Measurements from ENCODE around the gene SCN10A.

The SCN10A gene

DNA sequence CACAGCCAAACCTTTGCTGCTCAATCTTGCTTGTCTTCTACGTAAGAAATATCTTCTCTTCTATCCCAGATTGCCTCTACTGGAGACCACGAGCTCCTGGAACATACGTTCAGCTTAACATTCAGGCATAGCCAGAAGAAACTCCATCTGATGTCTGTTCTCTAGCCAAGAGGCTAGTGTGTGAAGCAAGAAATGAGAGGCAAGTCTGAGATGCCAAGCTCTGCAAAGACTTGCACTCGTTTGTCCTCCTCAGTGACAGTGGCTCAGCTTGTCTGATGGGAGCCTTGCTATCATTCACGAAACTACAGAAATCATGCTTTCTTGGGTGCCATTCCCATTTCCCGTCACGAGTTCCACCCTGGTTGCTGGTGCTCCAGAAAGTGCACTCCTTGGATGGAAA lies at the start of gene SCN10A:
TSS of gene SCN10A (minus strand) at position 192 of the 400 bp plus-strand sequence. CDS start 22,207 bp downstream, outside the sequence.
- no peaks in the 10 kb centered on the region for H3K36me3 ChIP-seq (ENCODE audit: control insufficient read depth, insufficient read depth, low read length)
- no peaks in the 10 kb centered on the region for H3K4me1 ChIP-seq (ENCODE audit: control insufficient read depth, insufficient read depth, low read length)
- no peaks in the 10 kb centered on the region for H3K27me3 ChIP-seq (ENCODE audit: control insufficient read depth, insufficient read depth, low read length)
- no peak within 1 kb of the TSS for H3K4me3 ChIP-seq (ENCODE audit: low read depth, low read length)
- H3K9ac ChIP-seq (ENCODE audit: low read depth, low read length), result no peak within 1 kb of the TSS
- no peaks in the 10 kb centered on the region for H3K9me3 ChIP-seq (ENCODE audit: control insufficient read depth, insufficient read depth, low read length)

DNA sequence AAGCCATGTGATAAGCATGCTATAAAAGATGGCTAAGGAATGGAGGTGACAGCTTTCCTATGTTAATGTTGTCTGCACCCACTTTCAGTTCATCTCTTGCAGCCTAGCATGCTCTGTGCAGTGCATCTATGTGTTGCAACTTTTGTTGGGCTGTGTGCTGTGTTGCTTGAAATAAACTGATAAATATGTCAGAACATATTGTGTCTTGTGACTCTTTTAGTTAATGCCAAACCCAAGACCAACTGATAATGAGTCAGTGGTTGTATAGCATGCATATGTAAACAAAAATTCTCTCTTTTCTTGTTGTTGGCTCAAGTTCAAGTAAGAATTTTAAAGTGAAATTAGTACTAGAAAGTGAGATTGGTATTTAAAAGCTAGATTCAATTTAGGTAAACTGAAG lies 37.0 kb upstream of the SCN10A start:
- Histone ChIP-seq H3K36me3 (ENCODE audit: control insufficient read depth, insufficient read depth, low read length) (no peaks in the 10 kb centered on the region), H3K9me3 (ENCODE audit: control insufficient read depth, insufficient read depth, low read length) (no peaks in the 10 kb centered on the region), H3K4me1 (ENCODE audit: control insufficient read depth, insufficient read depth, low read length) (no peaks in the 10 kb centered on the region), H3K9ac (ENCODE audit: low read depth, low read length) (no peak overlapping the region), H3K27me3 (ENCODE audit: control insufficient read depth, insufficient read depth, low read length) (no peaks in the 10 kb centered on the region), H3K4me3 (ENCODE audit: low read depth, low read length) (no peak overlapping the region)

DNA sequence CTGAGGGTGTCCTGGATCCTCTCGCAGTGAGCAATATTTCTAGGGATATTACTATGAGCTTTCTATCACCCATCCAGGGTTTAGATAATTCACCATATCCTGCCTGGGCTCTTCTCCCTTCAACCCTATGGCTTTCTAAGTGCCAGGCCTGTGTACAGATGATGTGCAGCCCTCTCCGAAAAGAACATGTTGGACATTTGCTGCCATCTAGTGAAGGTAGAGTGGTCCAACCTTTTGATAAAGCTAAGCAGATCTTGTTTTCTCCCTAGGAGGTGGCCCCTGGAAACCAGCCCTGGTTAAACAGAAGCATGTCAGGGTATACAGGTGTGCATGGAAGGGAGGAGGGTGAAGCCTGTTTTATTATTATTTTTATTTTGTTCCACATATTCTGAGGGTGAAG lies 27.9 kb upstream of the SCN10A start:
- Histone ChIP-seq H3K4me3 (ENCODE audit: low read depth, low read length) (no peak overlapping the region), H3K9ac (ENCODE audit: low read depth, low read length) (no peak overlapping the region), H3K9me3 (ENCODE audit: control insufficient read depth, insufficient read depth, low read length) (no peaks in the 10 kb centered on the region), H3K27me3 (ENCODE audit: control insufficient read depth, insufficient read depth, low read length) (no peaks in the 10 kb centered on the region), H3K4me1 (ENCODE audit: control insufficient read depth, insufficient read depth, low read length) (no peaks in the 10 kb centered on the region), H3K36me3 (ENCODE audit: control insufficient read depth, insufficient read depth, low read length) (no peaks in the 10 kb centered on the region)

DNA sequence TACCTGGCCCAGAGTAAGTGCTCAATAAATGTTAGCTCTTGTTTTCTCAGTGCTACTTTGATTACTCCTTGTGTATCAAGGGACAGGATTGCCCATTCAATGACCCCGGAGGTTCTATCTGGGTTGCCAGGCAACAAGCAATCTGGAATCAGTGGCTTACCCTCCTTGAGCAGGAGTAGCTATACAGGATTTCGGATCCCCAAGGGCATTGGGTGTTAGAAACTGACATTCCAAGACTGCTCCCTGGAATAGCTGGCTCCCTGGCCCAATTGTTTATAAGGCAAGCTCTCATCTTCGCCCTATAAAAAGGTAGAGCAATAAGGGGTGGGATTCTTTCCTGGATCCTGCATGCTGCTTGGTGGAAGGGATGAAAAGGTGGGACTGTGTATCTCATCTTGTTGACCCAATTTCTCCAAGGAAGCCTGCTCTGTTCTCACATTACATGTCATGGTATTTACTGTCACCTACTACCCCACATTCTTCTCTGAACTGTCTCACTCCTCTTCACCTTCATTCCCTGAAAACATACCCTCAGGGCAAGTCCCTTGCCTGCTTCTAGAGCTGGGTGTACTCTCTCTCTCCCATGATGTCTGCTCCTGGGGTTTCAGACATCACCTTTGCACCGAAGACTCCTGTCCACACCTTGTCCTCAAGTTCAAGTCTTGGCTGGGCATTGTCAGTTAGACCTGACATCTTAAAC lies 26.4 kb upstream of the SCN10A start:
- Histone ChIP-seq H3K4me1 (ENCODE audit: control insufficient read depth, insufficient read depth, low read length) (no peaks in the 10 kb centered on the region), H3K36me3 (ENCODE audit: control insufficient read depth, insufficient read depth, low read length) (no peaks in the 10 kb centered on the region), H3K4me3 (ENCODE audit: low read depth, low read length) (no peak overlapping the region), H3K9me3 (ENCODE audit: control insufficient read depth, insufficient read depth, low read length) (no peaks in the 10 kb centered on the region), H3K27me3 (ENCODE audit: control insufficient read depth, insufficient read depth, low read length) (no peaks in the 10 kb centered on the region), H3K9ac (ENCODE audit: low read depth, low read length) (no peak overlapping the region)

DNA sequence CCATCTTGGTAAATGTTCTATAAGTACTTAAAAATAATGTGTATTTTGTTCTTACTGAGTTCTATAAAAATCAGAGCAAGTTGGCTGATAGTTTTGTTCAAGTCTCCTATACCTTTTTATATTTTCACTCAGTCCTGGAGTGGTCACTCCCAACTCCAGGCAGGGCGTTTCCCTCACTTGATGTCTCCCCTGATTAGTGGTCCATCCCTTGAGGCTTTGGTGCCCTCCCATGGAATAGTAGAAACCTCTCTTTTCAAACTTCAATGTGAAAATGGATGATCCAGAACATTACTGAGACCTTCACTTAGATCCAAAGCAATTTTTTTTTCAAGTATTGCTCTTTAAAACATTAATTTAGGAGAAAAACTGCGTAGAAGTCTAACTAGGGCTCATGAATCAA lies 25.0 kb upstream of the SCN10A start:
- Histone ChIP-seq H3K36me3 (ENCODE audit: control insufficient read depth, insufficient read depth, low read length) (no peaks in the 10 kb centered on the region), H3K4me1 (ENCODE audit: control insufficient read depth, insufficient read depth, low read length) (peaks cover 2% of the 10 kb centered on the region), H3K9ac (ENCODE audit: low read depth, low read length) (no peak overlapping the region), H3K4me3 (ENCODE audit: low read depth, low read length) (no peak overlapping the region), H3K27me3 (ENCODE audit: control insufficient read depth, insufficient read depth, low read length) (no peaks in the 10 kb centered on the region), H3K9me3 (ENCODE audit: control insufficient read depth, insufficient read depth, low read length) (no peaks in the 10 kb centered on the region)

DNA sequence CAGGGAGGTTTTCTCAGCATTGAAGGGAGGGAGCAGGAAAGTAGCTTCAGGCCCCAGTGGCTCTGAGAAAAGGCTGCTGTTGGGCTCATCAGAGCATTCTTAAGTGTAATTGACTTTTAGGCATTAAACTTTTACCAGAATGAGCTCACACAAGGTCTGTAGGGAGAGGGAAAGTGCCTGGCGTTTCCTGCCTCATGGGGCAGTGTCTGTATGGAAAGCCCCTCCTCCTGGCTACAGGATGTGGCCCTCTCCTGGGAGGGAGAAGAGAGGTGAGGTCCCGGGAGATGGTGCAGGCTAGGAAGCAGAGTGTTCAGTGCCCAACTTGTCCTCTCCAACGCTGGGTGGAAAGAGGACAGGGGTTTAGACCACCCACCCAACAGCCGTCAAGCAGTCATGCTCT lies 21.3 kb upstream of the SCN10A start:
- no peaks in the 10 kb centered on the region for H3K36me3 ChIP-seq (ENCODE audit: control insufficient read depth, insufficient read depth, low read length)
- no peak overlapping the region for H3K9ac ChIP-seq (ENCODE audit: low read depth, low read length)
- no peaks in the 10 kb centered on the region for H3K27me3 ChIP-seq (ENCODE audit: control insufficient read depth, insufficient read depth, low read length)
- H3K9me3 ChIP-seq (ENCODE audit: control insufficient read depth, insufficient read depth, low read length), result no peaks in the 10 kb centered on the region
- H3K4me3 ChIP-seq (ENCODE audit: low read depth, low read length), result no peak overlapping the region
- peaks cover 2% of the 10 kb centered on the region for H3K4me1 ChIP-seq (ENCODE audit: control insufficient read depth, insufficient read depth, low read length)

DNA sequence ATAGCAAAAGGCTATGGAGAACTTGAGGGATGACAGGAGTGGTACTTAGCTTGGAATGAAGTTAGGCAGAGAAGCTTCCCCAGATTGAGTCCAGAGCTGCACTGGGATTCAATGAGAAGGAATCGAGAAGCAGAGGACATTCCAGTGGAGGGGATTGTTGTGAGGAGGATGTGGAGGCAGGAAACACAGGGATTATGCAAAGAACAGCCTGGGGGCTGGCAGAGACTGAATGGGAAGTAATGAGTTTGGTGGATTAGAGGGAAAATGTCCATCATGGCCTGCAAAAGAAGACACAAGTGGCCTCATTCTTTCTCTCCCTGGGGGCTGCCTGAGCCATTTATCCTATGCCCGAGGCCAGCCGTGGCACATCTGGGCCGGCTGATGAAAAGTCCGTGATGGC lies 20.5 kb upstream of the SCN10A start:
- Histone ChIP-seq H3K27me3 (ENCODE audit: control insufficient read depth, insufficient read depth, low read length) (no peaks in the 10 kb centered on the region), H3K9me3 (ENCODE audit: control insufficient read depth, insufficient read depth, low read length) (no peaks in the 10 kb centered on the region), H3K9ac (ENCODE audit: low read depth, low read length) (no peak overlapping the region), H3K36me3 (ENCODE audit: control insufficient read depth, insufficient read depth, low read length) (no peaks in the 10 kb centered on the region), H3K4me1 (ENCODE audit: control insufficient read depth, insufficient read depth, low read length) (peaks cover 2% of the 10 kb centered on the region), H3K4me3 (ENCODE audit: low read depth, low read length) (no peak overlapping the region)

DNA sequence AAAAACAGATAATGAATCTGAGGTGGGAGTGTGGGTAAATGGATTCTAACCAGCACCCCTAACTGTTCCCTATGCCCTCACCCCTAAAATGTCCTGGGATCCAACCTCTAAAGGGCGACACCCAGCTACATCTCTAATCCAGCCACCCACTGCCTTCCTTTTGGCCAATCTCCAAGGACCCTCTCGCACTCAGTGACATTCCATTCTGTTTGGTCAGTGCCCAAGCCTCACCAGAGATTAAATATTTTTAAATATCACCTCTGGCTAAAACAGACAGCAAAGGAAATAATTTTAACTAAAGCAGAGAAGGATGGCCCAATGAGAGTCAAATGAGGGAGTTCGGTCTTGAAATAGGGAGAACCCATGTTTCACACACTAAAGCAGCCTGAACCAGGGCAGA lies 19.9 kb upstream of the SCN10A start:
- H3K4me1 ChIP-seq (ENCODE audit: control insufficient read depth, insufficient read depth, low read length), result peaks cover 2% of the 10 kb centered on the region
- no peak overlapping the region for H3K4me3 ChIP-seq (ENCODE audit: low read depth, low read length)
- H3K9me3 ChIP-seq (ENCODE audit: control insufficient read depth, insufficient read depth, low read length), result no peaks in the 10 kb centered on the region
- no peak overlapping the region for H3K9ac ChIP-seq (ENCODE audit: low read depth, low read length)
- no peaks in the 10 kb centered on the region for H3K27me3 ChIP-seq (ENCODE audit: control insufficient read depth, insufficient read depth, low read length)
- H3K36me3 ChIP-seq (ENCODE audit: control insufficient read depth, insufficient read depth, low read length), result no peaks in the 10 kb centered on the region

DNA sequence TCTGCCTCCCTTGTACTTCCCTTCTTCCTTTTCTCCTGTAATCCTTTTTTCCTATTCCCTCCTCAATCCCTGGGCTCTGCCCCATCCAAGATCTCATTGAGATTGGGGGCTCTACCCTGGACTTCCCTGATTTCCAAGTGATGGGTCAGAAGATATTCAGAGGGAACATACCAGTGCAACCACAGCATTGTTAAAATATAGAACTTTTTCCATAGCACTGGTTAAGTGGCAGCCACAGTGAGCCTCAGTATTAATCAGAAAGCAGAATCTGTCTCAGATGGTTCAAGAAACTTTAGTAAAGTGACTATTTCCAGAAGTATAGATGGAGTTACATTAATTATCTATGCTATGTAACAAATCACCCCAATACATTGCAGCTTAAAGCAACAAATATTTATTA lies 18.7 kb upstream of the SCN10A start:
- H3K9me3 ChIP-seq (ENCODE audit: control insufficient read depth, insufficient read depth, low read length), result no peaks in the 10 kb centered on the region
- no peak overlapping the region for H3K4me3 ChIP-seq (ENCODE audit: low read depth, low read length)
- H3K36me3 ChIP-seq (ENCODE audit: control insufficient read depth, insufficient read depth, low read length), result no peaks in the 10 kb centered on the region
- no peaks in the 10 kb centered on the region for H3K27me3 ChIP-seq (ENCODE audit: control insufficient read depth, insufficient read depth, low read length)
- H3K4me1 ChIP-seq (ENCODE audit: control insufficient read depth, insufficient read depth, low read length), result peaks cover 2% of the 10 kb centered on the region
- H3K9ac ChIP-seq (ENCODE audit: low read depth, low read length), result no peak overlapping the region

DNA sequence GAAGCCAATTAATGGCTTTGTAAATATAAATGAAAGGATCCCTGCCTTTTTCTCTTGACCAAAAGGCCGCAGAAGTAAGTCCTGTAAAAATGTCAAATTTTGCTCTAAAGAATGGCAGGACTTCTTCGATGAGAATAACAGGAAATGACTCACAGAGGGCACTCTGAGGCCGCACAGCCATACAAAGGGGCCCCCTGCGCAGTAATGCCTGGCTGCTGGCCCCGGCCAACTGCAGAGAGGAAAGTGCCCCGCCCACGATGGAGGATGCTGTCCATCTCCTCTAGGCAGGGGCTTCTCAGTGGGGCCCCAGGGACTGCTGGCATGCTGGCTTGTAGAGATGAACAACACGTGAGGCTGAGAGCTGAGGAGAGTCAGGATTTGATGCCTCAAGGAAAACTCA lies 18.1 kb upstream of the SCN10A start:
- Histone ChIP-seq H3K27me3 (ENCODE audit: control insufficient read depth, insufficient read depth, low read length) (no peaks in the 10 kb centered on the region), H3K9me3 (ENCODE audit: control insufficient read depth, insufficient read depth, low read length) (no peaks in the 10 kb centered on the region), H3K4me1 (ENCODE audit: control insufficient read depth, insufficient read depth, low read length) (peaks cover 2% of the 10 kb centered on the region), H3K9ac (ENCODE audit: low read depth, low read length) (no peak overlapping the region), H3K4me3 (ENCODE audit: low read depth, low read length) (no peak overlapping the region), H3K36me3 (ENCODE audit: control insufficient read depth, insufficient read depth, low read length) (no peaks in the 10 kb centered on the region)

DNA sequence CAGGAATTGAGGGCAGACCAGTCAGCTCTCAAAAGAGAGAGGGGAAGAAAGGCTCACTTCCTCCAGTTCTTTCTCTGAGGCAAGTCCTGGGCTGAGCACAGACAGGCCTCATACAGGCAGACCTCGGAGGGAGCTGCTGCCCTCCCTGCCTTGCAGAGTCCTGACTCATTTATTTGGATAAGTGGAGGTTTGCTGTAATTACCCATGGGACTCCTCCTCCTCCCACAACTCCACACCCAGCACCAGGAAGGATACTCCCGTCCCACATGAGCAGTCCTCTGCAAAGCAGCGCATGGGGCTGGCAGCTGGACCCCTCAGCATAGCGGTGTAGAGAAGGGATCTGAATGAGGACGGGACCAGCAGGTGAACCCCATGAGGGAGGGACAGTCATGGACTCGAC lies 13.4 kb upstream of the SCN10A start:
- no peaks in the 10 kb centered on the region for H3K27me3 ChIP-seq (ENCODE audit: control insufficient read depth, insufficient read depth, low read length)
- no peaks in the 10 kb centered on the region for H3K36me3 ChIP-seq (ENCODE audit: control insufficient read depth, insufficient read depth, low read length)
- no peaks in the 10 kb centered on the region for H3K9me3 ChIP-seq (ENCODE audit: control insufficient read depth, insufficient read depth, low read length)
- no peak overlapping the region for H3K4me3 ChIP-seq (ENCODE audit: low read depth, low read length)
- no peaks in the 10 kb centered on the region for H3K4me1 ChIP-seq (ENCODE audit: control insufficient read depth, insufficient read depth, low read length)
- H3K9ac ChIP-seq (ENCODE audit: low read depth, low read length), result no peak overlapping the region

DNA sequence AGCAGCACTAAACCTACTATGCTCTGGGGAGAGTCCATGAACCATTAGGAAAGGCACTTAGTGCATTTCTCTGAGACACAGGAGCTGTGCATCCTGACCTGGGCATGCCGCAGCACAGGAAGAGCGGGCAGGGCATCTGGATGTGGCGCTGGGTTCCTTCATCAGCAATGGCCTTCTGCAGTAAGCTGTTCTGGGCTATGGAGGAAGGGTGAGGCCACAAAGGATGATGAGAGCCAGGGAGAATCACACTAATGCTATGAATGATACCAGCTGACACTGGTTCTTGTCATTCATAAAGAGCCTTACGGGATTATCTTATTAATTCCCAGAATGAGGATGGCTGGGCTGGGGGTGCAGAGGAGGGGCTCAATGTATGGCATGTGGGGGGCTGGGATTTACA lies 12.7 kb upstream of the SCN10A start:
- Histone ChIP-seq H3K4me3 (ENCODE audit: low read depth, low read length) (no peak overlapping the region), H3K9ac (ENCODE audit: low read depth, low read length) (no peak overlapping the region), H3K4me1 (ENCODE audit: control insufficient read depth, insufficient read depth, low read length) (no peaks in the 10 kb centered on the region), H3K9me3 (ENCODE audit: control insufficient read depth, insufficient read depth, low read length) (no peaks in the 10 kb centered on the region), H3K36me3 (ENCODE audit: control insufficient read depth, insufficient read depth, low read length) (no peaks in the 10 kb centered on the region), H3K27me3 (ENCODE audit: control insufficient read depth, insufficient read depth, low read length) (no peaks in the 10 kb centered on the region)

Data from iPS-15b (cell line).